Neuronal stem cell (in vitro differentiated cells): ENCODE results near the gene RNGTT.
A peak's percentile ranks its signal among the peaks of the same experiment; 100 is the strongest.

Experiments
- DNase-seq: peaks from one replicate; pipeline ENCODE4 v3.0.0-alpha.2; 2013; ENCODE audit warnings: low spot score
- H2AFZ ChIP-seq: one replicate; pipeline ENCODE4 v1.6.1; 2013; ENCODE audit warnings: mild to moderate bottlenecking, low read length, inconsistent platforms
- H2AK5ac ChIP-seq: 2 replicates; pipeline ENCODE4 v1.6.1; 2013; ENCODE audit warnings: low read depth, mild to moderate bottlenecking, inconsistent platforms, low read length, moderate library complexity, mixed read lengths
- H2BK120ac ChIP-seq: 2 replicates; pipeline ENCODE4 v1.6.1; 2013; ENCODE audit warnings: low read depth, mild to moderate bottlenecking, inconsistent platforms, low read length, moderate library complexity, mixed read lengths
- H2BK12ac ChIP-seq: one replicate; pipeline ENCODE4 v1.6.1; 2013; ENCODE audit warnings: low read length, inconsistent platforms
- H2BK15ac ChIP-seq: 2 replicates; pipeline ENCODE4 v1.6.1; 2013; ENCODE audit warnings: mild to moderate bottlenecking, low read length, inconsistent platforms, mixed read lengths
- H2BK5ac ChIP-seq: one replicate; pipeline ENCODE4 v1.6.1; 2013; ENCODE audit warnings: inconsistent platforms, mild to moderate bottlenecking, low read length, moderate library complexity
- H3K14ac ChIP-seq: one replicate; pipeline ENCODE4 v1.6.1; 2013; ENCODE audit warnings: low read length, inconsistent platforms
- H3K18ac ChIP-seq: 2 replicates; pipeline ENCODE4 v1.6.1; 2013; ENCODE audit warnings: low read length, inconsistent platforms
- H3K23ac ChIP-seq: 2 replicates; pipeline ENCODE4 v1.6.1; 2013; ENCODE audit warnings: low read depth, mild to moderate bottlenecking, mixed read lengths, low read length, inconsistent platforms; ENCODE audit not compliant: poor library complexity
- H3K27ac ChIP-seq: replicated peaks from 3 replicates; pipeline ENCODE4 v1.5.1; 2013; ENCODE audit warnings: low read length, inconsistent platforms
- H3K27me3 ChIP-seq, 3 experiments: 2 replicates each; pipeline ENCODE4 v1.6.1; 2013; ENCODE audit warnings: low read length in 3 of 3, mild to moderate bottlenecking in 2 of 3, inconsistent platforms in 1 of 3, low read depth in 1 of 3, mixed read lengths in 1 of 3, moderate library complexity in 1 of 3; ENCODE audit not compliant: control insufficient read depth in 3 of 3, insufficient read depth in 3 of 3
- H3K36me3 ChIP-seq, 2 donors: replicated peaks in 1 of 2; 2 replicates each; pipeline ENCODE4 v1.6.1; 2013; ENCODE audit warnings: low read length in 2 of 2; ENCODE audit not compliant: control insufficient read depth in 2 of 2, insufficient read depth in 2 of 2
- H3K4ac ChIP-seq: 2 replicates; pipeline ENCODE4 v1.6.1; 2013; ENCODE audit warnings: inconsistent platforms, mild to moderate bottlenecking, low read length, moderate library complexity
- H3K4me1 ChIP-seq, 2 donors: 1 replicate in 1 of 2; 2 replicates in 1 of 2; pipeline ENCODE4 v1.6.1; 2013; ENCODE audit warnings: low read length in 2 of 2, low read depth in 1 of 2; ENCODE audit not compliant: control insufficient read depth in 2 of 2, insufficient read depth in 1 of 2
- H3K4me2 ChIP-seq: one replicate; pipeline ENCODE4 v1.6.1; 2013; ENCODE audit warnings: mild to moderate bottlenecking, low read length, inconsistent platforms; ENCODE audit not compliant: insufficient read depth, poor library complexity, severe bottlenecking
- H3K4me3 ChIP-seq, 2 donors: 2 replicates each; pipeline ENCODE4 v1.5.1; 2013; ENCODE audit warnings: low read length in 2 of 2, mild to moderate bottlenecking in 2 of 2, inconsistent platforms in 1 of 2, moderate library complexity in 1 of 2
- H3K79me1 ChIP-seq: one replicate; pipeline ENCODE4 v1.6.1; 2013; ENCODE audit warnings: low read depth, mild to moderate bottlenecking, inconsistent platforms, low read length, moderate library complexity
- H3K9ac ChIP-seq: one replicate; pipeline ENCODE4 v1.6.1; 2013; ENCODE audit warnings: mild to moderate bottlenecking, low read depth, low read length, inconsistent platforms; ENCODE audit not compliant: poor library complexity
- H3K9me3 ChIP-seq, 2 donors: replicated peaks in 1 of 2; 2 replicates each; pipeline versions ENCODE3 to v1.6.1; 2013; ENCODE audit warnings: low read length in 2 of 2, mild to moderate bottlenecking in 2 of 2, inconsistent platforms in 1 of 2, low read depth in 1 of 2, mixed read lengths in 1 of 2, moderate library complexity in 1 of 2; ENCODE audit not compliant: control insufficient read depth in 2 of 2, insufficient read depth in 1 of 2
- H4K8ac ChIP-seq: one replicate; pipeline ENCODE4 v1.6.1; 2013; ENCODE audit warnings: low read depth, mild to moderate bottlenecking, inconsistent platforms, low read length, moderate library complexity
- H4K91ac ChIP-seq: one replicate; pipeline ENCODE4 v1.6.1; 2013; ENCODE audit warnings: low read length, low read depth, mild to moderate bottlenecking, inconsistent platforms; ENCODE audit not compliant: poor library complexity
- WGBS, 2 donors: extraction: QIAGEN DNeasy Blood & Tissue Kit; methylation state at CpG; one replicate each; pipeline ENCODE4 v1.1.7; 2013; ENCODE audit warnings: missing lambda C conversion rate in 2 of 2, mixed read lengths in 1 of 2; ENCODE audit not compliant: insufficient read length in 2 of 2, insufficient replicate concordance in 1 of 2; ENCODE audit errors: extremely low coverage in 2 of 2; 5-methylcytosine and 5-hydroxymethylcytosine counted together

RNGTT gene

DNA sequence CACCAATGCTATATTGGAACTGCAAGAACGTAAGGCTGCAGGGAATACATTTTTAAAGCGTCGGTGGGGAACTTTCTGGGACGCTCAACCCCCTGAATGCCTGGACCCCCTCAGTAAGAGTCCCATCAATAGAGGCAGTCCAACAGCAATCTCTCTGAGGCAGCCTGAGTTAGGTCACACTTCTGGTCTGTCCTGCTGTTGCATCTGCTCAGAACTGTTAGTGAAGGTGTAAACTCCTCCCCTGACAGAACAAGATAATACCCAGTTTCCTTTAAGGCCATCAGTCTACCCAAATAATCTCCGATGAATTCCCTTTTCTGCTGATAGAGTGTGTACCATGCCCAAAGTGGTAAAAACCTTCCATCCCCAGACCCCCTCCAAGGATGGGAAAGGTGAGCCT, 1.1 kb upstream of the RNGTT start:
- no peak overlapping the region for H3K23ac ChIP-seq

DNA sequence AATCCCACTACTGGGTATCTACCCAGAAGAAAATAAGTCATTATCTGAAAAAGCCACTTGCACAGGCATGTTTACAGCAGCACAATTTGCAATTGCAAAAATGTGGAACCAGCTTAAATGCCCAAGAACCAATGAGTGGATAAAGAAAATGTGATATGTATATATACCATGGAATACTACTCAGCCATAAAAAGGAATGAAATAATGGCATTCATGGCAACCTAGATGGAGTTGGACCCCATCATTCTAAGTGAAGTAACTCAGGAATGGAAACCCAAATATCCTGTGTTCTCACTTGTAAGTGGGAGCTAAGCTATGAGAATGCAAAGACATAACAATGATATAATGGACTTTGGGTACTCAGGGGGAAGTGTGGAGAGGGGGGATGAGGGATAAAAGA, 4.6 kb downstream of the RNGTT start:
- Histone ChIP-seq H3K36me3 (peaks cover 2 to 16% of the 10 kb centered on the region in 2 donors), H2BK5ac (no peak overlapping the region)

More for the DNA sequence above, 1.1 kb upstream of the RNGTT start:
- no peak overlapping the region for H4K91ac ChIP-seq
- no peak overlapping the region for H3K9ac ChIP-seq
- no peak overlapping the region for H2BK15ac ChIP-seq
- no peak overlapping the region for H3K27ac ChIP-seq
- H3K79me1 ChIP-seq = no peaks in the 10 kb centered on the region
- H3K14ac ChIP-seq = no peak overlapping the region
- peaks cover 2 to 11% of the 10 kb centered on the region in 2 donors for H3K36me3 ChIP-seq
- no peak overlapping the region for H4K8ac ChIP-seq
- no peak overlapping the region for H3K18ac ChIP-seq
- H2BK12ac ChIP-seq = no peak overlapping the region
- no peak overlapping the region for H2AK5ac ChIP-seq
- no peak for DNase-seq
- peak overlapping the region; percentile 92 for H2AFZ ChIP-seq
- H3K4me3 ChIP-seq = peak overlapping the region in 1 of 2 donors; percentile 95
- no peak overlapping the region for H3K4ac ChIP-seq
- WGBS, 2 donors = no CpG with 5 or more reads among the region's 5 CpGs
- peak overlapping the region; percentile 11 for H3K4me2 ChIP-seq
- H2BK120ac ChIP-seq = no peak overlapping the region
- H2BK5ac ChIP-seq = no peak overlapping the region
- peaks cover 5 to 16% of the 10 kb centered on the region in 2 donors for H3K9me3 ChIP-seq
- H3K27me3 ChIP-seq = no peaks in the 10 kb centered on the region
- H3K4me1 ChIP-seq = peaks cover 0 to 2% of the 10 kb centered on the region in 2 donors

DNA sequence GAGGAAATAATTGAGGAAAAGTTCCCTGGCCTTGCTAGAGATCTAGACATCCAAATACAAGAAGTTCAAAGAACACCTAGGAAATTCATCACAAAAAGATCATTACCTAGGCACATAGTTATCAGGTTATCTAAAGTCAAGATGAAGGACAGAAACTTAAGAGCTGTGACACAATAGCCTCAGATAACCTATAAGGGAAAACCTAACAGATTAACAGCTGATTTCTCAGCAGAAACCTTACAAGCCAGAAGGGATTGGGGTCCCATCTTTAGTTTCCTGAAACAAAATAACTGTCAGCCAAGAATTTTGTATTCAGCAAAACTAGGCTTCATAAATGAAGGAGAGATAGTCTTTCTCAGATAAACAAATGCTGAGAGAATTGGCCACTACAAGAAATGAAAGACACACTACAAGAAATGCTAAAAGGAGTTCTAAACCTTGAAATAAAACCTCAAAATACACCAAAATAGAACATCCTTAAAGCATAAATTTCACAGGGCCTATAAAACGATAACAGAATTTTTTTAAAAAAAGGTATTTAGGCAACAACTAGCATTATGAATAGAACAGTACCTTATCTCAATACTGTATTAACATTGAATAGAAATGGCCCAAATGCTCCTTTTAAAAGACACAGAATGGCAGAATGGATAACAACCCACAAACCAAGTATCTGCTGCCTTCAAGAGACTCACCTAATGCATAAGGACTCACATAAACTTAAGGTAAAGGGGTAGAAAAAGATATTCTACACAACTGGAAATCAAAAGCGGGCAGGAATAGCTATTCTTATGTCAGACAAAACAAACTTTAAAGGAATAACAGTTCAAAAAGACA, 9.7 kb downstream of the RNGTT start:
- no peak for DNase-seq
- Histone ChIP-seq H4K8ac (no peak overlapping the region), H2AFZ (no peak overlapping the region), H3K4me2 (no peak overlapping the region), H3K9me3 (peaks cover 2 to 41% of the 10 kb centered on the region in 2 donors), H3K23ac (no peak overlapping the region), H3K14ac (no peak overlapping the region), H3K27me3 (no peaks in the 10 kb centered on the region), H2AK5ac (no peak overlapping the region), H3K9ac (no peak overlapping the region), H4K91ac (no peak overlapping the region), H2BK5ac (no peak overlapping the region), H3K4me1 (no peaks in the 10 kb centered on the region), H2BK12ac (no peak overlapping the region), H3K79me1 (no peaks in the 10 kb centered on the region), H2BK120ac (no peak overlapping the region), H3K27ac (no peak overlapping the region), H3K4me3 (no peak overlapping the region), H2BK15ac (no peak overlapping the region), H3K36me3 (peaks cover 0 to 15% of the 10 kb centered on the region in 2 donors), H3K4ac (no peak overlapping the region), H3K18ac (no peak overlapping the region)
- WGBS, 2 donors = no CpG with 5 or more reads among the region's 2 CpGs

More for the DNA sequence above, 4.6 kb downstream of the RNGTT start:
- Histone ChIP-seq H2AFZ (no peak overlapping the region), H2AK5ac (no peak overlapping the region), H2BK12ac (no peak overlapping the region), H3K4me1 (no peaks in the 10 kb centered on the region), H3K27me3 (no peaks in the 10 kb centered on the region), H3K18ac (no peak overlapping the region), H2BK15ac (no peak overlapping the region), H3K27ac (no peak overlapping the region), H3K4me3 (no peak overlapping the region), H3K79me1 (no peaks in the 10 kb centered on the region), H3K9me3 (peaks cover 1 to 17% of the 10 kb centered on the region in 2 donors), H3K23ac (no peak overlapping the region), H4K8ac (no peak overlapping the region), H3K14ac (no peak overlapping the region), H2BK120ac (no peak overlapping the region), H3K4me2 (no peak overlapping the region), H4K91ac (no peak overlapping the region), H3K4ac (no peak overlapping the region), H3K9ac (no peak overlapping the region)
- no peak for DNase-seq

DNA sequence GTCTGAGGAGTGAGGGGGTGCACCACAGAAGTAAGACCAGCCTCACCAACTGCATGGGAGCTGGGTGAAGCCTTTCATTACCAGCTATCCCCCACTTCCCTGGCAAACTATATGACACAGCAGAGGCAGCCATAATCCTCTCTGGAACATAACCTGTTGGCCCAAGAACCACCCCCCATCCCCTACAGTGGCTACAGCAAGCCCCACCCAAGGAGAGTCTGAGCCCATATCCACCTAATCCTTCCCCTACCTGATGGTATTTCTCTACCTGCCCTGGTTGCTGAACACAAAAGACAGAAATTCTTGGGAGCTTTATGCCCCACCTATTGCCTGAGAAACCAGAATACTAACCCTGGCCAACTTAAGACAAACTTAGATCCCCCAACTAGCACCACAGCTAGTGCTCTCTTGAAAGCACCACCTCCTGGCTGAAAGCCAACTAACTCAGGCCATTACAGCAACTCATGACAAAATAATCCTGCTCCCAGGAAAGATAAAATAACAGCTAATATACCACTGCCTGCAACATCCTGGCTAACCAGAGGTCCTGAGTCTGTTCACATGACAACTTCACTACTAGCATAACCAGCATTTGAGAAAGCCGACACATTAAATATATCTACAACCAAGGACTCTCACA, 11.2 kb downstream of the RNGTT start:
- no CpG with 5 or more reads among the region's 1 CpG for WGBS, 2 donors
- no peak overlapping the region for H2BK12ac ChIP-seq
- no peak for DNase-seq
- no peak overlapping the region for H4K8ac ChIP-seq
- H3K79me1 ChIP-seq = no peaks in the 10 kb centered on the region
- peaks cover 2 to 41% of the 10 kb centered on the region in 2 donors for H3K9me3 ChIP-seq
- no peak overlapping the region for H4K91ac ChIP-seq
- no peak overlapping the region for H2AFZ ChIP-seq
- no peaks in the 10 kb centered on the region for H3K4me1 ChIP-seq
- H3K4ac ChIP-seq = no peak overlapping the region
- H3K23ac ChIP-seq = no peak overlapping the region
- H2BK15ac ChIP-seq = no peak overlapping the region
- no peak overlapping the region for H3K14ac ChIP-seq
- no peak overlapping the region for H3K18ac ChIP-seq
- H2BK120ac ChIP-seq = no peak overlapping the region
- H2BK5ac ChIP-seq = no peak overlapping the region
- no peak overlapping the region for H3K4me2 ChIP-seq
- H3K27me3 ChIP-seq = no peaks in the 10 kb centered on the region
- H3K9ac ChIP-seq = no peak overlapping the region
- H3K4me3 ChIP-seq = no peak overlapping the region
- no peak overlapping the region for H2AK5ac ChIP-seq
- peaks cover 0 to 14% of the 10 kb centered on the region in 2 donors for H3K36me3 ChIP-seq
- no peak overlapping the region for H3K27ac ChIP-seq
